ENCODE data around the gene HUS1.

HUS1 gene

DNA sequence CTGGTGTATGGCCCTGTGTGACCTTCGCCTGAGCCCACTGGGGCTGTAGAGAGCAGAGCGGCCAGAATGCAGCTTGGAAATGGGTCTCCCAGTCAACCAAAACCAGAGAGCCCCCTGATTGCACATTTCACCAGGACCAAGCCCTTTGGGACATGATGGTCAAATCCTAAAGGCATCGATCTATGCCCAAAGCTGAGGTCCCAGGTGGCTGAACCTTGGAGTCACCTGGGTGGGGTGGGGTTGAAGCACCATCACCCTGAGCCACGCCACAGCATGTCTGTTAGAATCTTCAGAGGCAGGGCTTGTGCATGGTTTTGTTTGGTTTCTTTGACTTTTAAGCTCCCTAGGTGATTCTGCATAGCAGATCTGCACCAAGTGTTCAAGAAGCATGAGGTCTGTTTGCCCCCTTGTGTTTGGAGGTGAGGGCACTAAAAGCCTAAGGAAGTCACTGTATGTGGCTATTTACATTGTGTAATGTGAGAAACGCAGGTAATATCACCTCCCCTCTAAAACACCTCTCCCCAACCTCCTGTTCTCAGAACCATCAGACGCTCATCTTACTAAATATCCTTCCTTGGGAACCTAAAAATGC is 40.7 kb downstream of the HUS1 start:
- no peak overlapping the region for H2AFZ ChIP-seq (ENCODE audit: low read depth, low read length)
- no peak overlapping the region for H3K27ac ChIP-seq (ENCODE audit: low read length, poor library complexity, severe bottlenecking)
- no peak overlapping the region for H3K14ac ChIP-seq (ENCODE audit: low read length in 2 of 2)
- H2BK120ac ChIP-seq (ENCODE audit: low read depth, low read length) = no peak overlapping the region
- no peak overlapping the region for H2BK15ac ChIP-seq (ENCODE audit: low read depth, poor library complexity, severe bottlenecking)
- H4K91ac ChIP-seq (ENCODE audit: low read length) = no peak overlapping the region
- H3K27me3 ChIP-seq (ENCODE audit: control insufficient read depth in 1 of 2, insufficient read depth in 1 of 2, low read length in 2 of 2) = no peaks in the 10 kb centered on the region
- no peak overlapping the region for H2BK12ac ChIP-seq (ENCODE audit: low read length in 2 of 2)
- WGBS = over 99% methylated on average over 5 of the region's 6 CpGs
- peaks cover 27% of the 10 kb centered on the region for H3K4me1 ChIP-seq (ENCODE audit: control insufficient read depth, insufficient read depth, low read depth, low read length)
- no peaks in the 10 kb centered on the region for H3K9me3 ChIP-seq (ENCODE audit: control insufficient read depth, low read length)
- no peak overlapping the region for H2AK5ac ChIP-seq (ENCODE audit: low read length, severe bottlenecking)
- no peak overlapping the region for H3K4me3 ChIP-seq (ENCODE audit: insufficient read depth in 1 of 2, low read depth in 1 of 2, low read length in 2 of 2)
- H3K18ac ChIP-seq (ENCODE audit: low read depth in 1 of 2, low read length in 2 of 2) = no peak overlapping the region
- H3K79me1 ChIP-seq (replicated peaks; ENCODE audit: low read length, poor library complexity, severe bottlenecking) = no peaks in the 10 kb centered on the region
- no peak overlapping the region for H3K23ac ChIP-seq (ENCODE audit: low read length in 2 of 2)
- H3K9ac ChIP-seq (ENCODE audit: low read length) = no peak overlapping the region
- no peak overlapping the region for H2BK5ac ChIP-seq (ENCODE audit: low read depth, low read length, poor library complexity, severe bottlenecking)
- no peak overlapping the region for H3K4me2 ChIP-seq (ENCODE audit: low read length, poor library complexity, severe bottlenecking)
- no peak overlapping the region for H4K8ac ChIP-seq (ENCODE audit: low read length)
- no peak overlapping the region for H3K4ac ChIP-seq (ENCODE audit: low read depth in 1 of 2, low read length in 2 of 2)
- no peaks in the 10 kb centered on the region for H3K36me3 ChIP-seq (ENCODE audit: control insufficient read depth in 1 of 2, insufficient read depth in 2 of 2, low read depth in 1 of 2, low read length in 2 of 2)
- DNase-seq = no peak

DNA sequence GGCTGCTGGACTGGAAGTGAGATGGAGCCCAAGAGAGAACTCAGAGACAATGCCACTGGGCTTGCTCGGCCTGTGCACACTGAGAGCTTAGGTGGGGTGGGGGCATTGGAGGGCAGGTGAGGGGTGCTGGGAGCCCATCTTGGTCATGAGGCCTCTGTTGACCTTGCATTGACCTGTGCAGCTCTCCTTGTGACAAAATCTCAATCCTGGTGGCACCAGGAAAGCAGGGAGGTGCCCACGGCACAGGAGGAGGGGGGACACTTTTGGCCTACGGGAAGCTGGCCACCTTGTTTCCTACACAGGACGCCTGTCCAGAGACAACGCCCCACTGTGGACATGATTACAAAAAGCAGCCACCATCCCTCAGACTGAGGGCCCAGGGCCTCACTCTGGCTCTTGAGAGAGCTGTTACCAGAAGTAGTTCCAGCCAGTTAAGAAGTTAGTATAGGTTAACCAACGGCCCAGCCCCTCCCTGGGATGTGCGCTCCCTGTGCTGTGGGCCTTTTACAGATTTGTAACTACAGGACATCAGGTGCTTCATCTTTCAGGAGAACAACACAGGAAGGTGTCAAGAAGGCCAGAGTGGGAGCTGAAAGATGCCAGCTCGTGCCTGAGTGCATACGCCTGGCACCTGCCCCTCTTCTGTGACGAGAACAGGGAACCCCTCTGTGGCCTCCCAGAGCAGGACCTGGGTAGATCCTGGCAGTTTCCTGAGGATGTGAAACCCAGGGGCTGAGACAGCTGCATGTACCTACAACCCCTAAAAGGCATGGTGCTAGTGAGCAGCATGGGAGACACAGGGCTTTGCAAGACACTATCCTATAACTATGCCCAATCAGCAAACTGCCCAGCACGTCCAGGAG is 41.5 kb downstream of the HUS1 start:
- no peak overlapping the region for H3K18ac ChIP-seq (ENCODE audit: low read depth in 1 of 2, low read length in 2 of 2)
- no peak overlapping the region for H2BK15ac ChIP-seq (ENCODE audit: low read depth, poor library complexity, severe bottlenecking)
- H3K36me3 ChIP-seq (ENCODE audit: control insufficient read depth in 1 of 2, insufficient read depth in 2 of 2, low read depth in 1 of 2, low read length in 2 of 2) = no peaks in the 10 kb centered on the region
- H2BK12ac ChIP-seq (ENCODE audit: low read length in 2 of 2) = no peak overlapping the region
- H3K23ac ChIP-seq (ENCODE audit: low read length in 2 of 2) = no peak overlapping the region
- no peaks in the 10 kb centered on the region for H3K9me3 ChIP-seq (ENCODE audit: control insufficient read depth, low read length)
- no peak overlapping the region for H4K91ac ChIP-seq (ENCODE audit: low read length)
- H2AFZ ChIP-seq (ENCODE audit: low read depth, low read length) = no peak overlapping the region
- no peak overlapping the region for H2BK120ac ChIP-seq (ENCODE audit: low read depth, low read length)
- H2BK5ac ChIP-seq (ENCODE audit: low read depth, low read length, poor library complexity, severe bottlenecking) = no peak overlapping the region
- H2AK5ac ChIP-seq (ENCODE audit: low read length, severe bottlenecking) = no peak overlapping the region
- H3K4me3 ChIP-seq (ENCODE audit: insufficient read depth in 1 of 2, low read depth in 1 of 2, low read length in 2 of 2) = no peak overlapping the region
- no peak for DNase-seq
- H3K79me1 ChIP-seq (replicated peaks; ENCODE audit: low read length, poor library complexity, severe bottlenecking) = no peaks in the 10 kb centered on the region
- 91% methylated on average over 11 of the region's 11 CpGs for WGBS
- no peak overlapping the region for H3K27ac ChIP-seq (ENCODE audit: low read length, poor library complexity, severe bottlenecking)
- no peak overlapping the region for H3K4me2 ChIP-seq (ENCODE audit: low read length, poor library complexity, severe bottlenecking)
- no peak overlapping the region for H3K9ac ChIP-seq (ENCODE audit: low read length)
- peaks cover 26% of the 10 kb centered on the region for H3K4me1 ChIP-seq (ENCODE audit: control insufficient read depth, insufficient read depth, low read depth, low read length)
- no peak overlapping the region for H3K14ac ChIP-seq (ENCODE audit: low read length in 2 of 2)
- no peaks in the 10 kb centered on the region for H3K27me3 ChIP-seq (ENCODE audit: control insufficient read depth in 1 of 2, insufficient read depth in 1 of 2, low read length in 2 of 2)
- H3K4ac ChIP-seq (ENCODE audit: low read depth in 1 of 2, low read length in 2 of 2) = no peak overlapping the region
- H4K8ac ChIP-seq (ENCODE audit: low read length) = no peak overlapping the region

DNA sequence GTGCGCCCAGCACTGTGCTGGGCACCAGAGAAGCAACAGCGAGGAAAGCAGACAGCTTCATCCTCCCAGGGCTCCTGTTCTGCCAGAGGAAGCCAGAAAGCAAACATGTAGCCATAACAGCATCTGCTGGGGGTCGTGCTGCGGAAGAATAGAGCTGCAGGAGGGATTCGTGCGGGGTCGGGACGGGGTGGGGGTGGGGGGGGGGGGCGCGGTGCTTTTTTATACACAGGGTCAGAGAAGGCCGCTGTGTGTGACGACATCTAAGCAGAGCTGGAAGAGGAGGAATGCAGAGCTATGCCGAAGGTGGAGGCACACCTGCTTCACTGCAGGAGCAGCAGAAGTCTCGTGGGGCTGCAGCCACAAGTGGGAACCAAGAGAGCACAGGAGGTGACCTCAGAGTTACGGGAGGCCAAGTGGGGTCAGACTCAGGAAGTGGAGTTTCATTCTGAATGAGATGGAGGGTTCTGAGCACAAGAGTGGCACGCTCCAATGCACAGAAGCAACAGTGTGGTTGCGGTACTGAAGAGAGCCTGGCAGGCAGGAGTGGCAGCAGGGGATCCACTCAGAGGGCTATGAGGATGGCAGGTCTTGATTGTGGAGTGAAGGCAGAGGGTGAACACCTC is 42.2 kb downstream of the HUS1 start:
- Histone ChIP-seq H3K18ac (ENCODE audit: low read depth in 1 of 2, low read length in 2 of 2) (no peak overlapping the region), H4K91ac (ENCODE audit: low read length) (no peak overlapping the region), H3K27me3 (ENCODE audit: control insufficient read depth in 1 of 2, insufficient read depth in 1 of 2, low read length in 2 of 2) (no peaks in the 10 kb centered on the region), H3K4me3 (ENCODE audit: insufficient read depth in 1 of 2, low read depth in 1 of 2, low read length in 2 of 2) (no peak overlapping the region), H3K36me3 (ENCODE audit: control insufficient read depth in 1 of 2, insufficient read depth in 2 of 2, low read depth in 1 of 2, low read length in 2 of 2) (no peaks in the 10 kb centered on the region), H3K14ac (ENCODE audit: low read length in 2 of 2) (no peak overlapping the region), H3K4ac (ENCODE audit: low read depth in 1 of 2, low read length in 2 of 2) (no peak overlapping the region), H3K79me1 (replicated peaks; ENCODE audit: low read length, poor library complexity, severe bottlenecking) (no peaks in the 10 kb centered on the region), H3K27ac (ENCODE audit: low read length, poor library complexity, severe bottlenecking) (no peak overlapping the region), H2BK5ac (ENCODE audit: low read depth, low read length, poor library complexity, severe bottlenecking) (no peak overlapping the region), H3K23ac (ENCODE audit: low read length in 2 of 2) (no peak overlapping the region), H3K9ac (ENCODE audit: low read length) (no peak overlapping the region), H2AFZ (ENCODE audit: low read depth, low read length) (no peak overlapping the region), H3K4me1 (ENCODE audit: control insufficient read depth, insufficient read depth, low read depth, low read length) (peaks cover 32% of the 10 kb centered on the region), H2BK12ac (ENCODE audit: low read length in 2 of 2) (no peak overlapping the region), H4K8ac (ENCODE audit: low read length) (no peak overlapping the region), H2BK120ac (ENCODE audit: low read depth, low read length) (no peak overlapping the region), H3K9me3 (ENCODE audit: control insufficient read depth, low read length) (no peaks in the 10 kb centered on the region), H3K4me2 (ENCODE audit: low read length, poor library complexity, severe bottlenecking) (no peak overlapping the region), H2BK15ac (ENCODE audit: low read depth, poor library complexity, severe bottlenecking) (no peak overlapping the region), H2AK5ac (ENCODE audit: low read length, severe bottlenecking) (no peak overlapping the region)
- no peak for DNase-seq
- 62% methylated on average over 15 of the region's 17 CpGs for WGBS

DNA sequence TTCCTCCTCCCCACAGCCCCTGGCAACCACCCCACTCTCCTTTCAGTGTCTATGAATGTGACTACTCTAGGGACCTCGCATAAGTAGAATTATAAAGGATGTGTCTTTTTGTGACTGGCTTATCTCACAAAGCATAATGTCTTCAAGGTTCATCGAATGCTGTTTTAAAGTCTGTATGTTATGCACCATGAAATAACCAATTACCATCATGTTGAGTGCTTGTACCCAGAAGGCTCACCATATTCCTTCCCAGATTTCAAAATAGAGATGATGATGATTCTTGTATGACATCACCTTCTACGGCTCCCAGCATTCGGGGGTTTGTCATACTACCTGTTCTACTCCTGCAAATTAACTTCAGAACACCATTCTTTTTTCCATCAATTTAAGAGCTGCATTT is 43.1 kb downstream of the HUS1 start:
- Histone ChIP-seq H2BK5ac (ENCODE audit: low read depth, low read length, poor library complexity, severe bottlenecking) (no peak overlapping the region), H3K27me3 (ENCODE audit: control insufficient read depth in 1 of 2, insufficient read depth in 1 of 2, low read length in 2 of 2) (no peaks in the 10 kb centered on the region), H2BK120ac (ENCODE audit: low read depth, low read length) (no peak overlapping the region), H3K36me3 (ENCODE audit: control insufficient read depth in 1 of 2, insufficient read depth in 2 of 2, low read depth in 1 of 2, low read length in 2 of 2) (no peaks in the 10 kb centered on the region), H3K4me2 (ENCODE audit: low read length, poor library complexity, severe bottlenecking) (no peak overlapping the region), H3K14ac (ENCODE audit: low read length in 2 of 2) (no peak overlapping the region), H4K8ac (ENCODE audit: low read length) (no peak overlapping the region), H3K23ac (ENCODE audit: low read length in 2 of 2) (no peak overlapping the region), H2BK12ac (ENCODE audit: low read length in 2 of 2) (no peak overlapping the region), H3K9me3 (ENCODE audit: control insufficient read depth, low read length) (no peaks in the 10 kb centered on the region), H3K4me3 (ENCODE audit: insufficient read depth in 1 of 2, low read depth in 1 of 2, low read length in 2 of 2) (no peak overlapping the region), H3K4ac (ENCODE audit: low read depth in 1 of 2, low read length in 2 of 2) (no peak overlapping the region), H3K9ac (ENCODE audit: low read length) (no peak overlapping the region), H3K79me1 (replicated peaks; ENCODE audit: low read length, poor library complexity, severe bottlenecking) (no peaks in the 10 kb centered on the region), H3K4me1 (ENCODE audit: control insufficient read depth, insufficient read depth, low read depth, low read length) (peaks cover 29% of the 10 kb centered on the region), H3K27ac (ENCODE audit: low read length, poor library complexity, severe bottlenecking) (no peak overlapping the region), H4K91ac (ENCODE audit: low read length) (no peak overlapping the region), H3K18ac (ENCODE audit: low read depth in 1 of 2, low read length in 2 of 2) (no peak overlapping the region), H2AK5ac (ENCODE audit: low read length, severe bottlenecking) (no peak overlapping the region), H2BK15ac (ENCODE audit: low read depth, poor library complexity, severe bottlenecking) (no peak overlapping the region), H2AFZ (ENCODE audit: low read depth, low read length) (no peak overlapping the region)
- WGBS = 90% methylated on average over 2 of the region's 4 CpGs
- no peak for DNase-seq

Measured in mesenchymal stem cell (in vitro differentiated cells and primary cell).